Suppressor macrophage (primary cell): Measurements from ENCODE around the gene ZNF35.
"Not testable (repeated sequence)": the region's sequence is repeated elsewhere in the genome, so short reads cannot be mapped to it uniquely, and the experiment has no call there.

Source experiments
- DNase-seq, 4 experiments: peaks; one replicate each; pipeline ENCODE4 v3.0.0-alpha.2; 2020 to 2022
- total RNA-seq, 17 experiments: gene quantifications; one replicate each; lab custom pipeline; 2026; ENCODE audit warnings: mixed read lengths in 6 of 17, inconsistent platforms in 3 of 17; lab: John Stamatoyannopoulos, UW

Gene ZNF35
- 7.2 to 21.3 (median 12.4) reads per million in 17 experiments for total RNA-seq

DNA sequence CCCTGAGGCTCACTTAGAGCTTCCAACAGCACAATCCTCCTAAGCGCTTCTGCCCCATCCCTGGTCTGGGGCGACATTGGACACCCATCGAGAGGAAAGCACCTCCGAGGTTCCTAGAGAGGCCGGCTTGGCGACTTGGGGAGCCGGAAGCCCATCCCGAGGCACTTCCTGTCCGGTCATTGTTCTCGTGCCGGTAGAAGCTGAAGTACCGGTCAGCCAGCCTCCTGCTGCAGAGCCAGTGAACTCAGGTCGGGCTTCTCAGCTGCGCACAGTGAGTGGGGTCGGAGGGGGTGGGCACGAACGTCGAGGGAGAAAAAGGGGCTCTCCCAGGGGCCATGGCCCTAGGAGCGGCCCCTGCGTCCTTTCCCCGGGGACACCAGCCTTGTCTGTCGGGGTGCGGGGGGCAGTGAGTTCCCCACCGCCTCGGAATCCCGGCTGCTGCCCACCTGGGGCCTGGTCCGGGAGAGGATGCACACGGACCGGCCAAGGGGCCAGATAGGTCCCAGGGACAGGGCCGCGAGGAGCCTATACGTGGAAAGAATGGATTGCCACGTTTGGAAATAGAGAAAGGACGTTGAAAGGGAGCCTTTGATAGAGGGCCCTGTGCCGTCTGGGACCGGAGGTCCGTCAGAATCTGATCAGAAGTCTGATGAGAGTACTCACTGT is at the start of gene ZNF35:
TSS of gene ZNF35 (plus strand) at position 169 of the 666 bp plus-strand sequence. CDS start 2,336 bp downstream, outside the sequence.
- DNase-seq, result peak; percentile 84 to 91 (median 90)

DNA sequence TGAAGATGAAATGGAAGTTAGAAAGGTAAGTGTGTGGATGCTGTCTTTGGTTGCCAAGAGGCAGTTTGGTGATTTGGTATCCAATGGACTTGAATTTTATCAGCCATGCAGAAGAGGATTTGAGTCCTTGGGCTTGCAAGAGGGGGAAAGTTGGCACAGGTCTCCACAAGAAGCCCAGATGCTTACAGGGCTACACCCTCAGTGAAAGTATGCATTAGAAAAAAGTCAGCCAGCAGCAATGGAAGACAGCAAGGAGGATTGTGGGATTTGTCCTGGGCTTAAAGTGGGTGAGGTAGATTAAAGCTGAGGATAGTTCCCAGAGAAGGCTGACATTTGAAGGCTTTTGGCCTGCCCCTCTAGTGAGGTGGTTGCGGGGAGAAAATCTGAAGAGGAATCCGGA is 46.8 kb upstream of the ZNF35 start:
- no peak for DNase-seq

DNA sequence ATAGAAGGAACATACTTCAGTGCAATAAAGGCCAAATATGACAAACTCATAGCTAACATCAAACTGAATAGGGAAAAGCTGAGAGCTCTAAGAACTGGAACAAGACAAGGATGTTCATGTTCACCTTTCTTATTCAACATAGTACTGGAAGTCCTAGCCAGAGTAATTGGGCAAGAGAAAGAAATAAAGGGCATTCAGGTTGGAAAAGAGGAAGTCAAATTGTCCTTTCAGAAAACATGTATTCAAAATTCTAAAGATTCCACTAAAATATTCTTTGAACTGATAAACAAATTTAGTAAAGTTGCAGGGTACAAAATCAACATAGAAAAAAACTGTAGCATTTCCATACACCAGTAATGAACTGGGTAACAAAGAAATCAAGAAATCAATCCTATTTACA is 35.9 kb upstream of the ZNF35 start:
- DNase-seq, result no peak

DNA sequence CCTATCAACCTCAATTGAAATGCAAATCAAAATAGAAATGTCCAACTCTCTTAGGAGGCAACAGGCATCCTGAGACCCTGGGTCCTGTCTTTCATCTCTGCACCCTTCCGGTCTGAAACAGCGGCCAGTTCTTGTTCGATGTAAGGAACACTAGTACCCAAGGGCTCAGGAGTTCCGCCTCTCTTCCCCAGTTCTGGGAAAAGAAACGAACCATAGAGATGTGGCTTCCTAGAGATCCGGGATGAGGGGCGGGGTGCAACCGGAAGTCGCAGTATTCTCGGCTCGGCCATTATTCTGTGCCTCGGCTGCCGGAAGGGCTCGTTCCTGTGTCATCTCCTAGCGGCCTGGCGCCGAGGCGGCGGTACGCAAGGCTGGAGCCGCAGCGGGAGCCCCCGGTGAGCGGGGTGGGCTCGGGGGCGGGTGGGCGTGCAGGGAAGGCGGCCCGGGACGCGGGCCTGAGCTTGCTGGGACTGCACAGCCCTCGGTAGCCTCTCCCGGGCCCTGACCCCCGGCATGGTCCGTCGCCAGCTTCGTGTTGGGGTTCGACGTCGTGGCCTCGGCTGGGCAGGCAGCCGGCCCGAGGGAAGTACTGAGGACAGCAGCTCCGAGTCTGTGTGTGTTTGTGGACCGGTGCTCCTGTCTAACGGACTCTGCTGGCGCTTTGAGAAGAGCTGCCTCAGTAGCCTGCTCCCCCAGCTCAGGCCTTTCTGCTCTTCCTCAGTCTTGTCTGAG is 23.6 kb upstream of the ZNF35 start, which contains the start of gene ZNF197:
TSS of gene ZNF197 (plus strand) at position 288 of the 732 bp plus-strand sequence. CDS start 4,119 bp downstream, outside the sequence.
- peak; percentile 84 to 93 (median 90) for DNase-seq

DNA sequence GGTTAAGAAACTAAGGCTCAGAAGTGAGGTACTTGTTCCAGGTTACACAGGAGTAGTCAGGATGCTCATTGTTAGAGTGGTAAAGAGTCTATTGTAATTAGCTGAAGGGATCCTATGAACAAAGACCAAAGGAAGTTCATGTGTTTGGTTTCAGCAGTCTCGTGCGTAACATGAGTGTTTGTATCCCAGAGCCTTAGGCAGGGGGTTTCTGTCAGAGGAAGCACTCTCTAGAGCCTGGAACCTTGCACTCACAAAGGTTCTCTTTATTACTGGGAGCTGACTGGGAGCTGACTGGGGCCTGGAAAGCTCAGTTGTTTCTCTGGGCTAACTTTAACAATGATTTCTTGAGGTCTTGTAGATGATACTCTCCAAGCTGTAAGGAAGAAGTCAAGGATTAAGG is 19.8 kb upstream of the ZNF35 start:
- no peak for DNase-seq

DNA sequence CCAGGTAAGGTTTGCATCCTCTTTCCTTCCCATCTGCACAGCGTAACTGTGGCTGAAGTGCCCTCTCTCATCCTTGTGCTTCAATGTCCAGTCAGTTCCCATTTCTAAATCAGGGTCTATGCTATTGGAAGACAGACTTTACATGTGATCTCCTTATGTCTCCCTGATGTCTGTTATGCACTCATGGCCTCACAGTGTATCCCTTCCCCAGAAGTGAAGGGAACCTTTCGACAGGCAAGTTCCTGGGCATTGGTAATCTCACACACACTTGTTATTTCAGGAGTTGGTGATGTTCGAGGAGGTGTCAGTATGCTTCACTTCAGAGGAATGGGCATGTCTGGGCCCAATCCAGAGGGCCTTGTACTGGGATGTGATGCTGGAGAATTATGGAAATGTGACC is 16.3 kb upstream of the ZNF35 start:
- no peak for DNase-seq

GRCh38 chr3:44642337-44642736 is 6.2 kb upstream of the ZNF35 start:
- no peak for DNase-seq

DNA sequence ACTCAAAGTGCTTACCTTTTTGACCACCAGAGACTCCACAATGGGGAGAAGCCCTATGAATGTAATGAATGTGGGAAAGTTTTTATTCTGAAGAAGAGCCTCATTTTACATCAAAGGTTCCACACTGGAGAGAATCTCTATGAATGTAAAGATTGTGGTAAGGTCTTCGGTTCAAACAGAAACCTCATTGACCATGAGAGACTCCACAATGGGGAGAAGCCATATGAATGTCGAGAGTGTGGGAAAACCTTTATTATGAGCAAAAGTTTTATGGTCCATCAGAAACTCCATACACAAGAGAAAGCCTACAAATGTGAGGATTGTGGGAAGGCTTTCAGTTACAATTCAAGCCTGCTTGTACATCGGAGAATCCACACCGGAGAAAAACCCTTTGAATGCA is 5.5 kb upstream of the ZNF35 start:
- no peak for DNase-seq

GRCh38 chr3:44647771-44648170 is 761 bp upstream of the ZNF35 start:
- DNase-seq, result no peak

DNA sequence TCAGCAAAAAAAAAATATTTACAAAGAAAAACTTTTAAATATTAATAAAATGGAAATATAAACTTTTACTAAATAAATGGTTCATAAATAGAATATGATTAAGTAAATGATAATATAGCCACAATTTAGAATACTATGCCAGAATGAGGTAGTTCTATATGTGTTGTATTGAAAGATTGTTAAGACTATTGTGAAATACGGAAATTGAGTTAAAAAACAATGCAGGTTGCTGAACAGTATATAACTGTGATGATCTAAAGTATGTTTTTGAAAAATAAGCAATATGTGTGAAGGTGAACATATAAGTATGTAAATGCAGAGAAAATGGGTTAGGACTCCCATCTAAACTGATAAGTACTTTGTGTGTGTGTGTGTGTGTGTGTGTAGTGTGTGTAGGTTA is 1.2 kb downstream of the ZNF35 start:
- no peak for DNase-seq

DNA sequence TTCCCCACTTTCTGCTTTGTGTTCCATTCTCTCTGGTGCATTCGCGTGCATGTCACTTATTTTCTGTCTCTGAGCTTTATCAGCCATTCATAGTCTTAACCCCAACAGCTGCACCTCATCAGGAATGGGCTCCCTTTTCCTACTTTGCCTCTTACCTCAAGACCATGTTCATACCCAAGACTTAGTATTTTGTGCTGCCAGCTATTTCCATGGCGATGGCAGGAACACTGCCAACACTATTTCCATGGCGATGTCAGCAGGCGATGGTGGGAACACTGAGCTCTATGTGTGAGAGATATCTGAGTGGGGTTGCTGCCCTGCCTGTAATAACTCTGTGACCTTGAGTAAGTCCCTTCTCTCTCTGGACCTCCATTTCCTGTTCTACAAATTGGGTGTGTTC is 5.5 kb downstream of the ZNF35 start:
- DNase-seq, result no peak

DNA sequence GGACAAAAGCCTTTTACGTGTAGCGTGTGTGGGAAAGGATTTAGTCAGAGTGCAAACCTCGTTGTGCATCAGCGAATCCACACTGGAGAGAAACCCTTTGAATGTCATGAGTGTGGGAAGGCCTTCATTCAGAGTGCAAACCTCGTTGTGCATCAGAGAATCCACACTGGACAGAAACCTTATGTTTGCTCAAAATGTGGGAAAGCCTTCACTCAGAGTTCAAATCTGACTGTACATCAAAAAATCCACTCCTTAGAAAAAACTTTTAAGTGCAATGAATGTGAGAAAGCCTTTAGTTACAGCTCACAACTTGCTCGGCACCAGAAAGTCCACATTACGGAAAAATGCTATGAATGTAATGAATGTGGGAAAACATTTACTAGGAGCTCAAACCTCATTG is 10.5 kb downstream of the ZNF35 start:
- DNase-seq, result no peak

- no peak for DNase-seq
These were observed 10.9 kb downstream of the ZNF35 start for GRCh38 chr3:44659434-44659833.

- no peak for DNase-seq
These were observed 12.7 kb downstream of the ZNF35 start for GRCh38 chr3:44661189-44661588.

DNA sequence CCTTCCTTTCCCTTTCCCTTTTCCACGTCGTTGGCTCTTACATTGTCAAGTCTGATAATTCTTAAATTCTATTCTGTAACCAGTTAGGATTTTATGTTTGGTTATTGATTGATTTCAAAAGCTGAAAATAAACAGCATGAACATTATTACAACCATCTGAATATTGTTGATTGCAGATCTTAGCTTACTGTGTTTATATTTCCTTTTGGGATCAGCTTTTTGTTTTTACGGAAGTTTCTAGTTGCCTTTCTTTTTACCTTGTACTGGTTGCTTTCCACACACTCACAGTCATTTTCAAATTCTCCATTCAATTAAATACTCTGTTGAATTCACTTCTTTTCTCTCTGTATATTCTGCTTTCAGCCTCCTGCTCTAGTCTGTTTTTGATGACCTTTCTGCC is 16.6 kb downstream of the ZNF35 start:
- no peak for DNase-seq

GRCh38 chr3:44666346-44666745 is 17.8 kb downstream of the ZNF35 start:
- DNase-seq, result no peak

DNA sequence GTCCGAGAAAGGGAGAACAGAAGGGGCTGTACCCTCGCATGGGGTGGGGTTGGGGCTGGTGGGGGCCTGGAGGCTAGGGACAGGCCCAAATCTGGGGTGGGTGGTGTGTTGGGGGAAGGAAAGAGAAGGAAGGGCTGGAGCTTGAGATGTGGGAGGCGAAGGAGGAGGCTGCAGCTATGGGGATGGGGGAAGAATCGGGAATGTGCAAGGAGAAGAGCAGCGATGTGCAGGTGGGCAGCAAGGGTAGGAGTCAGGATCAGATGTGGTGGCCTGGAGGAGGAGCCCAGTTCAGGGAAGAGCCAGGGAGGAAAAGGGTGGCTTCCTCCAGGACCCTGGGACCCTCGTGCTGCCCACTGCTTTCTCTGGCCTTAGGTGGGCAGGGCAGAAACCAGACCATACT is 21.2 kb downstream of the ZNF35 start:
- DNase-seq, result no peak

- DNase-seq, result not testable (repeated sequence)
These were observed 24.9 kb downstream of the ZNF35 start for GRCh38 chr3:44673466-44673865.

- no peak for DNase-seq
These were observed 25.7 kb downstream of the ZNF35 start for GRCh38 chr3:44674211-44674610.

- DNase-seq, result no peak
These were observed 30.1 kb downstream of the ZNF35 start for GRCh38 chr3:44678480-44679116.

GRCh38 chr3:44680921-44681455 is 32.5 kb downstream of the ZNF35 start:
- DNase-seq, result no peak

DNA sequence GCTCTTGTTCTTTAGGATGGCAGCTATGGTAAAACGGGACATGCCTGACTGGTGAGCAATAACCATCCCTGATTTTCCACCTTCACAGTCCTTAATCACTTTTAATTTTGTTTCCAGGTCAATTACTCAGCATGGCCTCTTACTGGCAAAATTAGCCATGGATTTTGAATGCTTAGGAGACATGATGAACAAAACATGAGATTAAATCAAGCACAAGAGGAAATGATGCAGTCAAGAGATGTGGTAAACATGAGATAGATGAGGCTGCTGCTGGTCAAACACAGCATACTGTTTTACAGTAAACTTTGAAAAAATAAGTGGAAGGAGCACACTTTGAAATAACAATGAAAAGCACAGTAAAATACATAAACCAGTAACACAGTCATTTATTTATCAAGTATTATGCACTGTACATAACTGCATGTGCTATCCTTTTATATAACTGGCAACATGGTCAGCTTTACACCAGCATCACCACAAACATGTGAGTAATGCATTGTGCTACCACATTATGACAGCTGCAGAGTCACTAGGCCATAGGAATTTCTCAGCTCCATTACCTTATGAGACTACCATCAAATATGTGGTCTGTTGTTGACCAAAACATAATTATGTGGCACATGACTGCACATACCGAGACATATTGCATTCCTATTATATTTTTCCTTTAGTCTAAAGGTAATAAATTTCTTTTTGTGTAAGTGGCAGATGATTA is 33.8 kb downstream of the ZNF35 start:
- DNase-seq, result no peak
